Lung (tissue), 12 donors: ENCODE measurements around the gene AJAP1. TPM values are rescaled to one million over a fixed set of nuclear protein-coding genes. Genes with fewer than 3 reads are reported as not detected.

ENCODE experiments used
- ATAC-seq: fragments of 200-7000 bp; cut with Tn5 transposase; one replicate; pipeline ENCODE4 v1.9.1; 2020; ENCODE audit warnings: moderate number of reproducible peaks; ENCODE audit not compliant: insufficient read depth, low FRiP score
- DNase-seq, 3 donors: peaks; one replicate each; pipeline ENCODE4 v3.0.0-alpha.2; 2013 to 2017
- H3K27ac ChIP-seq, 2 donors: one replicate each; pipeline ENCODE4 v1.5.1; 2013; ENCODE audit warnings: mild to moderate bottlenecking in 2 of 2, moderate library complexity in 2 of 2, control low read depth in 1 of 2, inconsistent platforms in 1 of 2, low read depth in 1 of 2, low read length in 1 of 2
- H3K27me3 ChIP-seq, 3 donors: one replicate each; pipeline ENCODE4 v1.5.1; 2013; ENCODE audit warnings: low read length in 2 of 3; ENCODE audit not compliant: control insufficient read depth in 3 of 3, insufficient read depth in 3 of 3
- H3K36me3 ChIP-seq, 4 donors: one replicate each; pipeline ENCODE4 v1.5.1; 2013; ENCODE audit warnings: low read length in 4 of 4, mild to moderate bottlenecking in 1 of 4, moderate library complexity in 1 of 4; ENCODE audit not compliant: control insufficient read depth in 4 of 4, insufficient read depth in 4 of 4
- H3K4me1 ChIP-seq, 5 donors: one replicate each; pipeline ENCODE4 v1.5.1; 2013; ENCODE audit warnings: low read length in 5 of 5, mild to moderate bottlenecking in 2 of 5, moderate library complexity in 1 of 5; ENCODE audit not compliant: control insufficient read depth in 5 of 5, insufficient read depth in 5 of 5
- H3K4me3 ChIP-seq: one replicate; pipeline ENCODE4 v1.5.1; 2013; ENCODE audit warnings: mild to moderate bottlenecking, control low read depth, moderate library complexity
- H3K9ac ChIP-seq, 2 donors: one replicate each; pipeline ENCODE4 v1.5.1; 2013; ENCODE audit warnings: low read length in 2 of 2, control low read depth in 1 of 2; ENCODE audit not compliant: insufficient read depth in 1 of 2
- H3K9me3 ChIP-seq, 4 donors: one replicate each; pipeline ENCODE4 v1.5.1; 2013; ENCODE audit warnings: low read length in 3 of 4, mild to moderate bottlenecking in 1 of 4, moderate library complexity in 1 of 4; ENCODE audit not compliant: control insufficient read depth in 4 of 4, insufficient read depth in 3 of 4
- CTCF ChIP-seq: IDR thresholded peaks from 2 replicates; pipeline ENCODE4 v1.5.1; 2012; ENCODE audit warnings: mild to moderate bottlenecking; ENCODE audit errors: control extremely low read depth, extremely low read depth
- WGBS, 2 donors: extraction: QIAGEN DNeasy Blood & Tissue Kit; methylation state at CpG; one replicate each; pipeline ENCODE4 v1.1.7; 2013; 5-methylcytosine and 5-hydroxymethylcytosine counted together
- polyA plus RNA-seq, 2 donors: library from polyadenylated mRNA; stranded (reverse); fragments of 200-250 nt; gene quantifications; one replicate each; pipeline ENCODE4 v1.2.1, GENCODE V29; 2013
- total RNA-seq, 2 donors: library from RNA; depleted of rRNA in 1 of 2; stranded (reverse); fragments of >200 nt in 1 of 2; gene quantifications; one replicate each; pipeline ENCODE4 v1.2.1, GENCODE V29; 2014 to 2021
- donor health status: control.
- donor health status: control.
- donor health status: Bipolar disorder and iron deficiency.
- donor health status: healthy.
- donor health status: DM: yes; HTN: yes; CAD: no.

AJAP1 gene
- total and polyA plus RNA-seq, 4 donors: 0.05 to 0.77 (median 0.19) TPM

DNA sequence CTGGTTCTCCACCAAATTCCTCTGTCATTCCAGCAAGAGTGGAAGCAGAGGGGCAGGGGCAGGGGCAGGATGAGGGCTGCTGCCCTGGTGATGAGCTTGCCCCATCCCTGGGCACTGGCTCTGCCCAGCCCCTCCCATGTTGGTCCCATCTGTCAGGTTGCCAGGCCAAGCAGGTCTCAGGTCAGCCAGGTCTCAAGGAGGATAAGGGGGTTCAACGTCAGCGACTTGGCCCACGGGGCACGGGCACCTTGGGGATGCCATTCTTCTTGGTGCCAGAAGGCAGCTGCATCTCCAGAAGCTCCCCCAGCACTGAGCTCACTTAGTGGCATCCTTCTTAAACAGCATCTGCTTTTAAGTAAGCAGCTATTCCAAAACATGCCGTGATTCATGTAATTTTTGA, 133.1 kb downstream of the AJAP1 start:
- H3K9me3 ChIP-seq: no peaks in the 10 kb centered on the region
- H3K4me3 ChIP-seq: no peak overlapping the region
- no peak for DNase-seq
- no peak for ATAC-seq
- H3K4me1 ChIP-seq: peaks cover 0 to 2% (median 0%) of the 10 kb centered on the region in 5 donors
- no peak overlapping the region for H3K9ac ChIP-seq
- TF ChIP-seq CTCF: no peak
- H3K36me3 ChIP-seq: no peaks in the 10 kb centered on the region
- H3K27ac ChIP-seq: no peak overlapping the region
- H3K27me3 ChIP-seq: no peaks in the 10 kb centered on the region
- 75 to 86% methylated on average over 5 of the region's 5 CpGs for WGBS, 2 donors

- 51 to 57% methylated on average over 4 of the region's 4 CpGs for WGBS, 2 donors
- no peak for TF ChIP-seq CTCF
- Histone ChIP-seq H3K9ac (no peak overlapping the region), H3K36me3 (no peaks in the 10 kb centered on the region), H3K27me3 (peaks cover 0 to 2% (median 0%) of the 10 kb centered on the region in 3 donors), H3K4me3 (no peak overlapping the region), H3K9me3 (no peaks in the 10 kb centered on the region), H3K4me1 (peaks cover 0 to 5% (median 0%) of the 10 kb centered on the region in 5 donors), H3K27ac (no peak overlapping the region)
- DNase-seq: no peak
- no peak for ATAC-seq
Measured at GRCh38 chr1:4792565-4792964, 138.2 kb downstream of the AJAP1 start.

GRCh38 chr1:4794020-4794780, 139.8 kb downstream of the AJAP1 start:
- DNase-seq: no peak
- Histone ChIP-seq H3K9ac (no peak overlapping the region), H3K9me3 (no peaks in the 10 kb centered on the region), H3K36me3 (no peaks in the 10 kb centered on the region), H3K4me1 (peaks cover 0 to 5% (median 0%) of the 10 kb centered on the region in 5 donors), H3K27ac (no peak overlapping the region), H3K27me3 (peaks cover 0 to 2% (median 0%) of the 10 kb centered on the region in 3 donors), H3K4me3 (no peak overlapping the region)
- 86 to 89% methylated on average over 6 of the region's 6 CpGs for WGBS, 2 donors
- no peak for TF ChIP-seq CTCF
- no peak for ATAC-seq
